Esophagus squamous epithelium (tissue), 5 donors: ENCODE measurements around the gene PRR36. TPM values are rescaled to one million over a fixed set of nuclear protein-coding genes. Genes with fewer than 3 reads are reported as not detected.

Experiments used
- DNase-seq: peaks from one replicate; lab custom pipeline; 2025; lab: John Stamatoyannopoulos, UW
- H3K27ac ChIP-seq, 4 donors: fragments of 200-600 bp; sonication (generic); one replicate each; pipeline ENCODE4 v1.5.1; 2016 to 2019; ENCODE audit warnings: mild to moderate bottlenecking in 1 of 4
- H3K27me3 ChIP-seq, 4 donors: fragments of 200-600 bp; sonication (generic); 1 replicate in 3 of 4; 2 replicates in 1 of 4; pipeline versions ENCODE4 v1.5.1 to v1.6.0; 2017 to 2021; ENCODE audit warnings: antibody characterized with exemption in 1 of 4
- H3K36me3 ChIP-seq, 3 donors: fragments of 200-600 bp; sonication (generic); one replicate each; pipeline ENCODE4 v1.5.1; 2016 to 2019
- H3K4me1 ChIP-seq, 3 donors: fragments of 200-600 bp; sonication (generic); one replicate each; pipeline ENCODE4 v1.5.1; 2017 to 2019
- H3K4me3 ChIP-seq, 4 donors: fragments of 200-600 bp; sonication (generic); 1 replicate in 3 of 4; 2 replicates in 1 of 4; pipeline ENCODE4 v1.5.1; 2016 to 2019; ENCODE audit warnings: mild to moderate bottlenecking in 2 of 4, moderate library complexity in 1 of 4
- H3K9me3 ChIP-seq, 3 donors: fragments of 200-600 bp; sonication (generic); one replicate each; pipeline ENCODE4 v1.5.1; 2016 to 2019
- POLR2A ChIP-seq, 4 donors: fragments of 450-650 bp; IDR thresholded peaks; one replicate each; pipeline ENCODE4 v1.6.1; 2017; ENCODE audit warnings: antibody characterized with exemption in 4 of 4, mild to moderate bottlenecking in 4 of 4, moderate library complexity in 3 of 4
- WGBS, 2 donors: methylation state at CpG; one replicate each; pipeline ENCODE4 v1.1.5; 2018; 5-methylcytosine and 5-hydroxymethylcytosine counted together
- intact Hi-C: fragments of 100-400 bp; cut with DNase I; formaldehyde crosslinking; loops from one replicate; pipeline ENCODE4 v1.15.0; 2022
- total RNA-seq, 4 donors: library from RNA; depleted of rRNA; stranded (reverse); fragments of >200 nt; gene quantifications; one replicate each; pipeline ENCODE4 v1.1.0, GENCODE V29; 2016
- TF ChIP-seq, protein P1 (sequence below), 6 experiments: fragments of 450-650 bp in 4 of 6; fragments of 200-600 bp in 2 of 6; sonication (generic) in 2 of 6; IDR thresholded peaks; one replicate each; pipeline ENCODE4 v1.5.1; 2016 to 2019; ENCODE audit warnings: antibody characterized with exemption in 6 of 6, mild to moderate bottlenecking in 4 of 6, moderate library complexity in 4 of 6
- donor health status: DM: yes; HTN: yes; CAD: no.

Gene PRR36
- total RNA-seq, 4 donors from 2014 or later, result 0.35 to 0.57 TPM; not detected in 2

DNA sequence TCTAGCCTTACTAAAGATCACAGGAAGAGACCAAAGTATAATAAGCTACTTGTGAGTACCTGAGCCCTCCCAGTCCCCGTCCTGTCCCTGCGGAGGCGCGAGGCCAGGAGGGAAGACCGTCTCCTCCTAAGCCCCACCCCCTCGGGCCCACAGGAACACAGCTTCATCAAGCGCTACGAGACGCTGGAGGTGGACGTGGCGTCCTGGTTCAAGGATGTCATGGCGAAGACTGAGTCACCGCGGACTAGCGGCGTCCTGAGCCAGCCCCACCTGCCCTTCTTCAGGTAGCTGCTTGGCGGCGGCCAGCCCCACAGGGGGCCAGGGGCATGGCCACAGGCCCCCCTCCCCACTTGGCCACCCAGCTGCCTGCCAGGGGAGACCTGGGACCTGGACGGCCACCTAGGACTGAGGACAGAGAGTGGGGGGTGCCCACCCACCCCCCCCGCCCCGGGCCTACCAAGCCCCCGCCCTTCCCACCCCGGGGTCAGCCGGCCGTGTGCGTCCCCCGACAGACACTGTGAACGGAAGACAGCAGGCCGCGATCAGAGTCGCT, 38.0 kb upstream of the PRR36 start:
- no peak for DNase-seq
- TF ChIP-seq POLR2A (IDR thresholded peaks at IDR 0.05), result no peak
- TF ChIP-seq, protein P1, sequence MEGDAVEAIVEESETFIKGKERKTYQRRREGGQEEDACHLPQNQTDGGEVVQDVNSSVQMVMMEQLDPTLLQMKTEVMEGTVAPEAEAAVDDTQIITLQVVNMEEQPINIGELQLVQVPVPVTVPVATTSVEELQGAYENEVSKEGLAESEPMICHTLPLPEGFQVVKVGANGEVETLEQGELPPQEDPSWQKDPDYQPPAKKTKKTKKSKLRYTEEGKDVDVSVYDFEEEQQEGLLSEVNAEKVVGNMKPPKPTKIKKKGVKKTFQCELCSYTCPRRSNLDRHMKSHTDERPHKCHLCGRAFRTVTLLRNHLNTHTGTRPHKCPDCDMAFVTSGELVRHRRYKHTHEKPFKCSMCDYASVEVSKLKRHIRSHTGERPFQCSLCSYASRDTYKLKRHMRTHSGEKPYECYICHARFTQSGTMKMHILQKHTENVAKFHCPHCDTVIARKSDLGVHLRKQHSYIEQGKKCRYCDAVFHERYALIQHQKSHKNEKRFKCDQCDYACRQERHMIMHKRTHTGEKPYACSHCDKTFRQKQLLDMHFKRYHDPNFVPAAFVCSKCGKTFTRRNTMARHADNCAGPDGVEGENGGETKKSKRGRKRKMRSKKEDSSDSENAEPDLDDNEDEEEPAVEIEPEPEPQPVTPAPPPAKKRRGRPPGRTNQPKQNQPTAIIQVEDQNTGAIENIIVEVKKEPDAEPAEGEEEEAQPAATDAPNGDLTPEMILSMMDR (IDR thresholded peaks at IDR 0.05), result no peak
- Histone ChIP-seq H3K27ac (no peak overlapping the region), H3K36me3 (peaks cover 30 to 56% (median 33%) of the 10 kb centered on the region in 3 donors), H3K4me3 (no peak overlapping the region), H3K9me3 (no peaks in the 10 kb centered on the region), H3K4me1 (peaks cover 17 to 42% (median 24%) of the 10 kb centered on the region in 3 donors), H3K27me3 (peaks cover 10 to 42% (median 21%) of the 10 kb centered on the region in 4 donors)
- intact Hi-C loops, result no loop called here
- WGBS, 2 donors, result 87 to 100% methylated on average over 4 to 14 of the region's 31 CpGs

DNA sequence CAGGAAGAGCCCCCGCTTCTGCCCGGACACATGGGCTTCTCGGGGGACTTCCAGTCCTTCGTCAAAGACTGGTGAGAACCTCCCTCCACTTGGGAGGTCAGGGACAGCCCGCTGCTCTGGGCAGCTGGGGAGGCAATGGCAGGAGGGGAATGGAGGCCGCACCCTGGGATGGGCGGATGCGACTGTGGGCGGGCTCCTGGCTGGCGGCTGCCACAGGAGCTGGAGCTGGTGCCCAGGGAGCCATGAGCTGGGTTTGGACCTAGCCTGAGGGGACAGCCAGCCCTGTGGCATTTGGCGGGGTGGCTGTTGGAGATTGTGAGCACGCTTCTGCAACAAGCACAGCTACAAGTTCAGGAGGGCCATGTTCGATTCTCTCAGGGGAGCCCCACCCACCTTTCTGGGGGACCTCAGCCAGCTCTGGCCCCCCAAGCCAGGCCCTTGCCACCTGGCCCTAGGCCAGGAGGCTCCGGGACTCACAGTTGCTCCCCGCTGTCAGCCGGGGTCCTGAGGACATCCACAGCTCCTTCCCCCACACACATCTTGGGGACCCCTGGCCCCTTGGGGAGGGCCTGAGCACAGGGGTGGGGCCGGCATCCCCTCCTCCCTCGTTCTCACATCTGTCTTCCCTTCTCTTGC, 37.4 kb upstream of the PRR36 start:
- TF ChIP-seq, protein P1 (IDR thresholded peaks at IDR 0.05), result no peak
- no peak for TF ChIP-seq POLR2A (IDR thresholded peaks at IDR 0.05)

DNA sequence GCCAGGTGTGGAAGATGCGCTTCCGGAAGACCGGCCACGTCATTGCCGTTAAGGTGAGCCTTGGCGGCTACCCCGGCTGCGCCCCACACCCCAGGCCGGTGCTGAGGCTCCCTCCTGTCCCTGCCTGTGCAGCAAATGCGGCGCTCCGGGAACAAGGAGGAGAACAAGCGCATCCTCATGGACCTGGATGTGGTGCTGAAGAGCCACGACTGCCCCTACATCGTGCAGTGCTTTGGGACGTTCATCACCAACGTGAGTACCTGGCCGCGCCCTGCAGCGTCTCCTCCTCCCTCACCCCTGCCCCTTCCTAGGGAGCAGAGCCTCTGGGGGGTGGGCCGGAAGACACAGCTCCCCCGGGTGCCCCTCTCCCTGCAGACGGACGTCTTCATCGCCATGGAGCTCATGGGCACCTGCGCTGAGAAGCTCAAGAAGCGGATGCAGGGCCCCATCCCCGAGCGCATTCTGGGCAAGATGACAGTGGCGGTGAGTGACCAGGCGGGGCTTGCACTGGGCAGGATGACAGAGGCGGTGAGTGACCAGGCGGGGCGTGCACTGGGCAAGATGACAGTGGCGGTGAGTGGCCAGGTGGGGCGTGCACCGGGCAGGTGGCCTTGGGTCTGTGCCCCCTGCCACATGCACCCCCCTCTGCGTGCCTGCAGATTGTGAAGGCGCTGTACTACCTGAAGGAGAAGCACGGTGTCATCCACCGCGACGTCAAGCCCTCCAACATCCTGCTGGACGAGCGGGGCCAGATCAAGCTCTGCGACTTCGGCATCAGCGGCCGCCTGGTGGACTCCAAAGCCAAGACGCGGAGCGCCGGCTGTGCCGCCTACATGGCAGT, 36.4 kb upstream of the PRR36 start:
- TF ChIP-seq POLR2A (IDR thresholded peaks at IDR 0.05), result no peak
- TF ChIP-seq, protein P1 (IDR thresholded peaks at IDR 0.05), result no peak
- Histone ChIP-seq H3K4me3 (no peak overlapping the region), H3K27ac (no peak overlapping the region), H3K4me1 (peaks cover under 1 to 42% (median 23%) of the 10 kb centered on the region in 3 donors), H3K9me3 (no peaks in the 10 kb centered on the region), H3K27me3 (peaks cover under 1 to 26% (median 9%) of the 10 kb centered on the region in 4 donors), H3K36me3 (peaks cover 30 to 71% (median 40%) of the 10 kb centered on the region in 3 donors)
- 92 to 97% methylated on average over 14 to 15 of the region's 54 CpGs for WGBS, 2 donors
- intact Hi-C loops, result no loop called here
- no peak for DNase-seq

More for the DNA sequence above, 37.4 kb upstream of the PRR36 start:
- DNase-seq, result no peak
- peaks cover 30 to 60% (median 33%) of the 10 kb centered on the region in 3 donors for H3K36me3 ChIP-seq
- peaks cover 11 to 42% (median 24%) of the 10 kb centered on the region in 3 donors for H3K4me1 ChIP-seq
- no peaks in the 10 kb centered on the region for H3K9me3 ChIP-seq
- peaks cover 10 to 36% (median 18%) of the 10 kb centered on the region in 4 donors for H3K27me3 ChIP-seq
- H3K4me3 ChIP-seq, result no peak overlapping the region
- no peak overlapping the region for H3K27ac ChIP-seq
- WGBS, 2 donors, result 90% methylated on average over 2 to 6 of the region's 18 CpGs
- intact Hi-C loops, result no loop called here

DNA sequence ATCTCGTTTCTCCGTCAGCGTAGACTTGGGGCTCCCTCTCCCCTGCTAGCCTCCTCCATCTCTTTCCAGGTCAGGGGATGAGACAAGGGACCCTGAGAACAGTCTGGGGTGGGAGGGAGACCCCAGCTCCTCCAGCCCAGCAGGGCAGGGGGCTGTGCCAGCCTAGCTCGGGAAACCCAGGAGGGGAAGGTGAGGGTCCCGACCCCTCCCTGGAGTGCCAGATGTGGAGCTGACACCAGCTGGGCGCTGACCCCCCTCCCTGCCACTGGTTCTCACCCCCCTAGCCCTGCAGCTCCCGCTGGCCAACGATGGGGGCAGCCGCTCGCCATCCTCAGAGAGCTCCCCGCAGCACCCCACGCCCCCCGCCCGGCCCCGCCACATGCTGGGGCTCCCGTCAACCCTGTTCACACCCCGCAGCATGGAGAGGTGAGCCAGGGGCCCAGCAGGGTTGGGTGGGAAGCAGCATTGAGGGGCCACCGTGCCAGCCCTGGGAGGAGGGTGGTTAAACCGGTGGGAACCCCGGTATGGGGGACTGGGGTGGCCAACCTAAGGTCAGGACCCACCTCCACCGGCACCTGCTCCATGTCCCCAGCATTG, 35.4 kb upstream of the PRR36 start:
- TF ChIP-seq, protein P1 (IDR thresholded peaks at IDR 0.05), result no peak

More for the DNA sequence above, 35.4 kb upstream of the PRR36 start:
- H3K4me1 ChIP-seq, result peaks cover 9 to 49% (median 32%) of the 10 kb centered on the region in 3 donors
- no peaks in the 10 kb centered on the region for H3K9me3 ChIP-seq
- WGBS, 2 donors, result no CpG with 5 or more reads among the region's 21 CpGs
- no peak overlapping the region for H3K27ac ChIP-seq
- DNase-seq, result no peak
- H3K4me3 ChIP-seq, result no peak overlapping the region
- peaks cover 0 to 16% (median 2%) of the 10 kb centered on the region in 4 donors for H3K27me3 ChIP-seq
- intact Hi-C loops, result loop anchor here (10.0 kb wide), 1 partner anchor 55 kb away; no protein-coding TSS in a partner anchor
- H3K36me3 ChIP-seq, result peaks cover 30 to 73% (median 40%) of the 10 kb centered on the region in 3 donors
